Small intestine (tissue), 7 donors: ENCODE results near the gene U2AF2. TPM values are rescaled to one million over a fixed set of nuclear protein-coding genes. Genes with fewer than 3 reads are reported as not detected.
A peak's percentile ranks its signal among the peaks of the same experiment; 100 is the strongest.

Experiments
- DNase-seq, 2 donors: peaks; one replicate each; pipeline versions ENCODE4 v3.0.0 to v3.0.0-alpha.2; 2013
- FAIRE-seq: peaks from 2 replicates; lab custom pipeline; 2012; peaks lifted over from hg19 to GRCh38; lab: Jason Lieb, UNC
- H3K27ac ChIP-seq, 3 donors: one replicate each; pipeline ENCODE4 v1.5.1; 2013; ENCODE audit warnings: low read length in 2 of 3, mild to moderate bottlenecking in 2 of 3, control low read depth in 1 of 3, inconsistent platforms in 1 of 3, low read depth in 1 of 3, moderate library complexity in 1 of 3
- H3K27me3 ChIP-seq, 3 donors: one replicate each; pipeline ENCODE4 v1.6.1; 2013; ENCODE audit warnings: low read length in 3 of 3, inconsistent platforms in 1 of 3; ENCODE audit not compliant: control insufficient read depth in 3 of 3, insufficient read depth in 3 of 3
- H3K36me3 ChIP-seq, 3 donors: one replicate each; pipeline ENCODE4 v1.6.1; 2013; ENCODE audit warnings: low read length in 3 of 3, inconsistent platforms in 1 of 3, low read depth in 1 of 3, mild to moderate bottlenecking in 1 of 3, moderate library complexity in 1 of 3; ENCODE audit not compliant: control insufficient read depth in 3 of 3, insufficient read depth in 2 of 3
- H3K4me1 ChIP-seq, 3 donors: one replicate each; pipeline ENCODE4 v1.6.1; 2013; ENCODE audit warnings: low read length in 2 of 3, inconsistent platforms in 1 of 3, low read depth in 1 of 3, mild to moderate bottlenecking in 1 of 3, moderate library complexity in 1 of 3; ENCODE audit not compliant: control insufficient read depth in 3 of 3, insufficient read depth in 2 of 3
- H3K4me3 ChIP-seq, 3 donors: one replicate each; pipeline ENCODE4 v1.5.1; 2013; ENCODE audit warnings: low read length in 3 of 3, control low read depth in 1 of 3, inconsistent platforms in 1 of 3, low read depth in 1 of 3, mild to moderate bottlenecking in 1 of 3, moderate library complexity in 1 of 3
- H3K9me3 ChIP-seq, 2 donors: one replicate each; pipeline ENCODE4 v1.6.1; 2013; ENCODE audit warnings: low read depth in 1 of 2, low read length in 1 of 2; ENCODE audit not compliant: control insufficient read depth in 2 of 2, insufficient read depth in 1 of 2
- WGBS, 3 donors: extraction: QIAGEN DNeasy Blood & Tissue Kit; methylation state at CpG; one replicate each; pipeline ENCODE4 v1.1.7; 2013; 5-methylcytosine and 5-hydroxymethylcytosine counted together
- polyA plus RNA-seq, 4 donors: library from polyadenylated mRNA; stranded (reverse) in 3 of 4; unstranded in 1 of 4; fragments of 200-250 nt in 3 of 4; fragments of 120-200 nt in 1 of 4; gene quantifications; one replicate each; pipeline versions ENCODE4 v1.2.1 to v1.2.3, GENCODE V29; 2013
- donor health status: healthy with polysubstance abuse.
- donor health status: control.
- donor health status: control.
- donor health status: Bipolar disorder and iron deficiency.
- donor health status: healthy.

The U2AF2 gene
- polyA plus RNA-seq, 4 donors: 74.0 to 161 (median 115) TPM

DNA sequence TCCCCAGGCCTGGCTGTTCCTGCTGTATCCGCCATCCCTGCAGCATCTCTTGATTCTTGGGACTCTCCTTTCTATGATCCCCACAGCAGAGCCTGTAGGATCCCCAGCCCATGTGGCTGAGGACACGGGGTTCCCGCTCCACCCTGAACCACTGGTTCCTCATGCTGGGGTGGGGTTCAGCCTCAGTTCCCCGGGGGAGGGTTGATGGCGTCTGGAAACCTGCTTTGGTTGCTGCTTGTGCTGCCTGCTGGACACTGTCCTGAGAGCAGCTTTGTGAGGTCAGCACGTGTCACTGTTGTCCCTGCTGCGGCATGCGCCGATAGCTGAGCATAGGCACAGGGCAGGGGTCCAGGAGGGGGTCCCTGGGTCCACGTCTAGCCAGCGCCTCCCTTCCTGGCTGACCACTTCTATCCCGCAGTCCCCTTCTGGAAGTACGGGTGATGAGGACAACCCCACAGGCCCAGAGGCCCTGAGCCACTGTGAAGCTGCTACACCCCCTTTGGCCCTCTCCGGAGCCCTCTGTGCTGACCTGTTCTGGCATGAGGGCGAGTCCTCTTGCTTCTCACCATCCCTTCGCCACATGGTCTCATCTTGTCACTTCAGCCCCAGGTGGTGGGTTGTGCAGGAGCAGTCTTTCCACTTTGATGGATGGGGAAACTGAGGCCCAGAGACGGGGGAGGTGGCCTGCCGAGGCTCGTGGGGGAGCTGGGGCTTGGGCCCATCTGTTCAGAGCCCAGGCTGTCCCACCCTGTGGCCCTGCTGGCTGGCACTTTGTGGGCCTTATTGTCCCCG is 25.7 kb downstream of the U2AF2 start:
- Histone ChIP-seq H3K27ac (peak overlapping the region in 1 of 3 donors; percentile 65), H3K4me1 (peaks cover 11 to 67% (median 13%) of the 10 kb centered on the region in 3 donors), H3K9me3 (no peaks in the 10 kb centered on the region), H3K27me3 (no peaks in the 10 kb centered on the region), H3K36me3 (peaks cover 0 to 71% (median 23%) of the 10 kb centered on the region in 3 donors), H3K4me3 (no peak overlapping the region)
- WGBS, 3 donors: 89 to 92% (median 89%) methylated on average over 20 of the region's 20 CpGs
- DNase-seq (no peak), FAIRE-seq (no peak)

DNA sequence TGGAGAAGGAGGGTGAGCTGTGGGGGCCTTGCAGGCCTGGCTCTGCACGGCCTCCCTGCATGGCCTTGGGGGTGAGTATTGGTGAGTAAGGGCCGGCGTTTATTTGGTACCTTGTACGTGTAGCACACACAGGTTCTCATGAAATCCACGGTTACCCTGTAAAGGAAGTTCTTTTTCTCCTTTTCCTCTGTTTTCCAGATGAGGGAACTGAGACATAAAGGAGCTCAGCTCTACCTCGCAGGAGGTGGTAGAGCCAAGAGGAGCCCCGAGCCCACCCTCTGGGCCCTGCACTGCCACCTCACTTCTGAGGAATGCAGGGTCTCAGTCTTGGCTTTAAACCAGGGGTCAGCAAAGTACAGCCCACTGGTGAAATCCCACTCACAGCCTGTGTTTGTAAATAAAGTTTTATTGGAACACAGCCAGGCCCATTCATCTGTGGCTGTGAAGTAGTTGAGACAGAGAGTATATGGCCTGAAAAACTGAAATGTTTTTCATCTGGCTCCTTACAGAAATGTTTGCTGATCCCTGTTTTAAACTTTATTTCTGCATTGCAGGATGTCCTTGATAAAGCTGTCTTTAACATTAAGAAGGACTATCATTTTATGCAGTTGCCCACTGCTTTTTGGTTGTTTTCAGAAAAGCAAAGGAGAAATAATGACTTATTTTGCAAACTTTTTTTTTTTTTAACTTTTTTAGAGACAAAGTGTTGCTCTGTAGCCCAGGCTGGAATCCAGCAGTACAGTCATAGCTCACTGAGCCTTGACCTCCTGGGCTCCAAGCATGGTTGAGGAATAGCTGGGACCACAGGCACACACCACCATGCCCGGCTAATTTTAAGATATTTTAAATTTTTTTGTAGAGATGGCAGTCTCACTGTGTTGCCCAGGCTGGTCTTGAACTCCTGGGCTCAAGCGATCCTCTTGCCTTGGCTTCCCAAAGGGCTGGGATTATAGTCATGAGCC is 26.6 kb downstream of the U2AF2 start:
- no peak for DNase-seq
- 83 to 87% (median 87%) methylated on average over 9 of the region's 9 CpGs for WGBS, 3 donors
- Histone ChIP-seq H3K27me3 (no peaks in the 10 kb centered on the region), H3K36me3 (peaks cover 0 to 80% (median 28%) of the 10 kb centered on the region in 3 donors), H3K9me3 (no peaks in the 10 kb centered on the region), H3K4me3 (no peak overlapping the region), H3K4me1 (peaks cover 10 to 73% (median 16%) of the 10 kb centered on the region in 3 donors), H3K27ac (peak overlapping the region in 2 of 3 donors; percentile 12 to 45)
- FAIRE-seq: no peak

DNA sequence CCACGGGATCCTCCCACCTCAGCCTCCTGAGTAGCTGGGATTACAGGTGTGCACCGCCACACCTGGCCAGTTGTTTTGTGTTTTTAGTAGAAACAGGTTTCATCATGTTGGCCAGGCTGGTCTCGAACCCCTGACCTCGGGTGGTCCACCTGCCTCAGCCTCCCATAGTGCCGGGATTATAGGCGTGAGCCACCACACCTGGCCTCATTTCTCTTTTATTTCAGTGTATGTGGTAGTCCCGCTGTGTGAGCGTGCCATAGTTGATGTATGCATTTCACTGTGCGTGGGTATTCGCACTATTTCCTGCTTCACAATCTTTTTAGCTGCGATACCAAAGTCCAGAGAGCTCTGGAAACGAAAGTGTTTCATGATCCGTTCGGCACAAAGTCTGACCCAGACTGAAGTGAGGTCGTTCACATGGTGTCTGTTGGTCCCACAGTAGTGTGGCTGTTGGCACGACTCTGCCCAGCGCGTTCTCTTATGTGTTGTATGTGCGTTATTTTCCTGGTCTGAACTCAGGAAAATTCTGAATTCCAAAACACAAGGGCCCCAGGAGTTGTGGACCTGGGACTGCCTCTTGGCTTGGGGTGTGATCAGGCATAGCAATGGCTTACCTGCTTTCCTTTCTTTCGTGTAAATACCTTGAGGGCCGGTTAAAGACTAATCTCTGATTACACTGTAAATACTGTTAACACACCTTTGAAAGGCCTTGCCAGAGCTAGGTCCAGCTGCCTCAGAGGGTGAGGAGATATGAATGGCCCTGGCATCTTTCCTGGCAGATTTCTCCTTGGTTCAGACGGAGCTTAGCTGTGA is 28.8 kb downstream of the U2AF2 start:
- Histone ChIP-seq H3K27ac (peak overlapping the region; percentile 89 to 93 (median 92)), H3K4me1 (peaks cover 4 to 71% (median 14%) of the 10 kb centered on the region in 3 donors)

DNA sequence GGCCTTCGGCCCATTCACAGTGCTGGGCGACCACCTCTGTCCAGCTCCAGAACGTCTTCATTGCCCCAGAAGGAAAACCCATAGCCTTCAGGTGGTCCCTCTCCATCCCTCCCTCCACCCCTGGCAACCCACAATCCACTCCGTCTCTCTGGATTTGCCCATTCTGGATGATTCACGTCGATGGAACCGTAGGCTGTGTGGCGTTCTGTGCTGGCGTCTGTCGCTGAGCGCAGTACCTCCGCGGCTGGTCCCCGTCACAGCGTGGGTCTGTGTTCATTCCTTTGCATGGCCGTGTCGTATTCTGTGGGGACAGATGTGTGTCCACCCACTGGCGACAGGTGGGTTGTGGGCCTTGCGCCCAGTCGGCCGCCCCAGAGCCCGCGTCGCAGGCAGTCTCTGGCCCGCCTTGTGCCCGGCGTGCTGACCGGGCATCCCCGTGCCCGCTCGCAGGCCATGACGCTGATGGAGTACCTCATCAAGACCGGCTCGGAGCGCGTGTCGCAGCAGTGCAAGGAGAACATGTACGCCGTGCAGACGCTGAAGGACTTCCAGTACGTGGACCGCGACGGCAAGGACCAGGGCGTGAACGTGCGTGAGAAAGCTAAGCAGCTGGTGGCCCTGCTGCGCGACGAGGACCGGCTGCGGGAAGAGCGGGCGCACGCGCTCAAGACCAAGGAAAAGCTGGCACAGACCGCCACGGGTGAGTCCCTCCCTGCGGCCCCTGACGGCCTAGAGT is 30.3 kb downstream of the U2AF2 start:
- Histone ChIP-seq H3K27ac (peak overlapping the region; percentile 89 to 93 (median 92)), H3K27me3 (no peaks in the 10 kb centered on the region), H3K36me3 (peaks cover 4 to 86% (median 22%) of the 10 kb centered on the region in 3 donors), H3K4me3 (no peak overlapping the region), H3K9me3 (no peaks in the 10 kb centered on the region), H3K4me1 (peaks cover 4 to 71% (median 12%) of the 10 kb centered on the region in 3 donors)
- DNase-seq: no peak
- WGBS, 3 donors: 88 to 94% (median 90%) methylated on average over 52 to 60 of the region's 60 CpGs
- FAIRE-seq: no peak

More for the DNA sequence above, 28.8 kb downstream of the U2AF2 start:
- Histone ChIP-seq H3K4me3 (peak overlapping the region in 1 of 3 donors; percentile 10), H3K27me3 (no peaks in the 10 kb centered on the region), H3K36me3 (peaks cover 0 to 87% (median 27%) of the 10 kb centered on the region in 3 donors), H3K9me3 (no peaks in the 10 kb centered on the region)
- WGBS, 3 donors: 19 to 69% (median 41%) methylated on average over 22 of the region's 22 CpGs
- DNase-seq (peak; percentile 94 to 97), FAIRE-seq (no peak)

DNA sequence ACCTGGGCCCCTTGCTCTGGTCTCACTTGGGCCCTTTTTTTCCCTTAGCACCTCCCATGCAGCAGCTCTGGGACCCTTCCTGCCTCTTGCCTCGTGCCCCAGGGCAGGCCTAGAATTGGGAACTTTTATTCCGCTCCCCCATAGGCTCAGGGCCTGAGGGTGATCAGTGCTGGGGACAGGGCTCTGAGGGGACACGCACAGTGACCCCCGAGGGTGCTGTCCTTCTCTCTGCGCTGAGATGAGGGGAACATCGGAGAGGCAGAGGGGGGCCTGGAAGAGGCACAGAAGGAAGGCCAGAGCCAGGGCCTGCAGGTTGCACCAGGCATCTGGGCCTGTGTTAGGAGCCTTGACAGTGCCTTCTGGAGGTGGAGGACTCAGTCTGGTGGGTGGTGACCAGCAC is 30.9 kb downstream of the U2AF2 start:
- 86 to 93% (median 88%) methylated on average over 6 of the region's 6 CpGs for WGBS, 3 donors
- H3K4me1 ChIP-seq: peaks cover 4 to 74% (median 12%) of the 10 kb centered on the region in 3 donors
- FAIRE-seq: no peak

DNA sequence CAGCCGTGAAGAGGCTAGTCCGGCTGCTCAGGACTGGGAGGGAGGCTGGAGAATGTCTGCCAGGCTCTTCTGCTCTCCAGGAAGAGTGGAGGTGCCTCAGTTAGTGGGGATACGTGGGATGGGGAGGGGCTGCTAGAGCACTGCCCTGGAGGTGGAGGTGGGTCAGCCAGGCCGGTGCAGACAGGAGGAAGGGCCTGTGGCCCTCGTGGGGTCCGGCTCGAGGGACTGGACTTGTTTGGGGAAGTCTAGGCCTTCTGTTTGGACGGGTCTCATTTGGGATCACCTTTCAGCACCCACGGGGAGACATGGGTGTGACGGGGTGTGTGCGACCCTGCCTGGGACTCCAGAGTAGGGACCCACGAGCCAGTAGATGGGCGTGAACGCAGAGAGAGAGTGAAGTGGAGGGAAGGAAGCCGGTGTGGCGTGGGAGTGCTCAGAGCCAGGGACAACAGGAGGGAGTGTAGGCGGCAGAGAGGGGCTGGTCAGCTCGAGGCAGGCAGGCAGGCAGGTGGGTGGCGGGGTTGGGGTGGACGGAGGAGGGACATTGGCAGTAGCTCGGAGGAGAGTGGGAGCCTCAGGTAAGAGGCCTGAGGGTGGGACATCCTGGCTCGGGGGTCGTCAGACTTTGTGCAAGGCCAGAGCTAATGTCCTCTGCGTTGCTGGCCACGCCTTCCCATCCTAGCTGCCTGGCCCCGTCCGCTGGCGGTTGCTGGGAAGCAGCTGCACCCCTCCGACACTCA is 31.6 kb downstream of the U2AF2 start:
- Histone ChIP-seq H3K9me3 (no peaks in the 10 kb centered on the region), H3K36me3 (peaks cover 7 to 87% (median 25%) of the 10 kb centered on the region in 3 donors), H3K4me3 (no peak overlapping the region), H3K27me3 (no peaks in the 10 kb centered on the region), H3K27ac (peak overlapping the region; percentile 18 to 92 (median 89)), H3K4me1 (peaks cover 4 to 71% (median 12%) of the 10 kb centered on the region in 3 donors)
- DNase-seq (no peak), FAIRE-seq (no peak)
- WGBS, 3 donors: 51 to 77% (median 64%) methylated on average over 27 to 29 of the region's 29 CpGs

More for the DNA sequence above, 30.9 kb downstream of the U2AF2 start:
- DNase-seq: no peak
- peaks cover 7 to 86% (median 25%) of the 10 kb centered on the region in 3 donors for H3K36me3 ChIP-seq
- no peaks in the 10 kb centered on the region for H3K27me3 ChIP-seq
- H3K27ac ChIP-seq: peak overlapping the region in 2 of 3 donors; percentile 89 to 92
- H3K4me3 ChIP-seq: no peak overlapping the region
- no peaks in the 10 kb centered on the region for H3K9me3 ChIP-seq
